GM12878 (cell line): ENCODE data around the gene GIGYF2.

Experiments used
- CBX3 ChIP-seq: fragments of 200-600 bp; sonication (generic); IDR thresholded peaks from 2 replicates; pipeline ENCODE4 v1.6.1; 2016; ENCODE audit warnings: low read depth, borderline replicate concordance
- CTCF ChIP-seq, 3 experiments: IDR thresholded peaks in 2 of 3; conservative IDR thresholded peaks in 1 of 3; 2 replicates each; pipeline ENCODE4 v1.5.1; 2011; ENCODE audit warnings: low read depth in 3 of 3, low read length in 3 of 3, mild to moderate bottlenecking in 3 of 3, control low read depth in 2 of 3, moderate library complexity in 2 of 3, inconsistent platforms in 1 of 3, mixed read lengths in 1 of 3; ENCODE audit not compliant: control insufficient read depth in 2 of 3, insufficient read depth in 1 of 3; ENCODE audit errors: extremely low read depth in 1 of 3
- EGR1 ChIP-seq, 2 experiments: IDR thresholded peaks; 1 replicate in 1 of 2; 2 replicates in 1 of 2; pipeline ENCODE4 v1.6.1; 2011 to 2012; ENCODE audit warnings: low read depth in 2 of 2, low read length in 2 of 2, borderline replicate concordance in 1 of 2, mild to moderate bottlenecking in 1 of 2, moderate library complexity in 1 of 2
- FOS ChIP-seq: IDR thresholded peaks from 3 replicates; pipeline ENCODE4 v1.6.1; 2011; ENCODE audit warnings: borderline replicate concordance; ENCODE audit not compliant: insufficient read length; ENCODE audit errors: extremely low read depth
- JUND ChIP-seq: IDR thresholded peaks from 2 replicates; pipeline ENCODE4 v1.6.1; 2012; ENCODE audit warnings: low read depth, mild to moderate bottlenecking, low read length, improper control_type of control experiment, moderate library complexity
- POLR2AphosphoS5 ChIP-seq: IDR thresholded peaks from 2 replicates; pipeline ENCODE4 v1.6.1; 2011; ENCODE audit warnings: mild to moderate bottlenecking, low read length, inconsistent platforms
- POU2F2 ChIP-seq: IDR thresholded peaks from 3 replicates; pipeline ENCODE4 v1.6.1; 2011; ENCODE audit warnings: low read depth, mild to moderate bottlenecking, low read length, borderline replicate concordance
- RAD21 ChIP-seq: IDR thresholded peaks from 2 replicates; pipeline ENCODE4 v1.6.1; 2011; ENCODE audit warnings: mild to moderate bottlenecking, low read depth, low read length, moderate library complexity; ENCODE audit not compliant: insufficient read depth
- YY1 ChIP-seq: IDR thresholded peaks from 2 replicates; pipeline ENCODE4 v1.6.1; 2011; ENCODE audit warnings: low read depth, mild to moderate bottlenecking, low read length
- ZNF24 ChIP-seq: fragments of 450-650 bp; IDR thresholded peaks from 2 replicates; pipeline ENCODE4 v1.6.1; 2017; ENCODE audit warnings: antibody characterized with exemption, mild to moderate bottlenecking
- ZNF274 ChIP-seq: IDR thresholded peaks from one replicate; pipeline ENCODE4 v1.8.0; 2011; ENCODE audit not compliant: insufficient read length, insufficient read depth
- TF ChIP-seq, protein P1 (sequence below): IDR thresholded peaks from 2 replicates; pipeline ENCODE4 v1.6.1; 2012; ENCODE audit warnings: low read depth, low read length, improper control_type of control experiment

- TF ChIP-seq FOS (no peak), POU2F2 (no peak), EGR1 (IDR thresholded peaks at IDR 0.05; ENCODE audit: borderline replicate concordance in 1 of 2, low read depth in 2 of 2, low read length in 2 of 2) (no peak), ZNF24 (no peak), YY1 (no peak), POLR2AphosphoS5 (no peak), CTCF (IDR thresholded peaks at IDR 0.05 in 2 of 3, conservative IDR thresholded peaks at IDR 0.05 in 1 of 3; ENCODE audit: control insufficient read depth in 2 of 3, extremely low read depth in 1 of 3, insufficient read depth in 1 of 3, low read depth in 3 of 3, low read length in 3 of 3) (no peak), RAD21 (no peak), ZNF274 (no peak), CBX3 (no peak), JUND (no peak)
- TF ChIP-seq, protein P1, sequence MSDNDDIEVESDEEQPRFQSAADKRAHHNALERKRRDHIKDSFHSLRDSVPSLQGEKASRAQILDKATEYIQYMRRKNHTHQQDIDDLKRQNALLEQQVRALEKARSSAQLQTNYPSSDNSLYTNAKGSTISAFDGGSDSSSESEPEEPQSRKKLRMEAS: no peak
Measured at GRCh38 chr2:232666051-232666805, 30.9 kb upstream of the GIGYF2 start.
